Measurements from ENCODE around the gene IP6K2.

Gene IP6K2

DNA sequence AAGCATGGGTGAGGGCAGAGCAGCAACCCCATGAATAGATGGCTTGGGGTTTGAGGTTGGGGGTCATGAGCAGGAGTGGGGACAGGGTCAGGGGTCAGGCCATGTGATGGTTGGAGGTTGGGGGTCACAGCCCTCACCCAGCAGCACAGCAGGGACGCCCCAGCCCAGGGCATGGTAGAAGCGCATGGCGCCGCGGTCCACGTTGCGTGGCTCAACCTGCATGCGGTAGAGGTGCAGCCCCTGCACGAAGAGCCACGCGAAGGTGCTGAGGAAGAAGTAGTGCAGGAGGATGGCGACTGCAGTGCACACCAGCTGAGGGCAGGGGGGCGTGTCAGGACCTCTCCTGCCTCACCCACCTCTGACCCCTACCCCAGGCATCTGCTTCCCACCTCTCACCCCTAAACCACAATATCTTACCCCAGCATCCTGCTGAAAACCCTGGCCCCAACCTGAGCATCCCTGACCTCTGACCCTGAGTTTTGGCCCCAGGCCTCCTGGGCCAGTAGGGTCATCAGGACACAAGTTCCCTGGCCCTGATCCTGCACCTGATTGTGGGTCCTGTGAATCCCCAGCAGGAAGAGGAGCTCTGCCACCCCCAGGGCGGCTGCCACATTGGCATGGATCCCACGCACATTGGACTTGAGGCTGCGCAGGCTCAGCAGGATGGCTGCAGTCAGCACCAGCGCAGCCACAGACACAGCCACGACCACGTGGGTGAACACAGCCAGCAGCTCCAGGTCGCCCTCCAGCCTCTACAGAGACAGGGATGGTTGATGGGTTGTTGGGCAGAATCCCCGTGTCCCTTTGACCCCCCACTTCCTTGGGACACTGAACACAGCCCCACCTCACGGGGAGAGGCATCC lies 71.9 kb downstream of the IP6K2 start:
- in situ Hi-C loops (cut with MboI; ENCODE audit: low sequenced_read_pairs) = no loop called here

GRCh38 chr3:48642605-48643004 lies 74.4 kb downstream of the IP6K2 start:
- in situ Hi-C loops (cut with MboI; ENCODE audit: low sequenced_read_pairs) = no loop called here

DNA sequence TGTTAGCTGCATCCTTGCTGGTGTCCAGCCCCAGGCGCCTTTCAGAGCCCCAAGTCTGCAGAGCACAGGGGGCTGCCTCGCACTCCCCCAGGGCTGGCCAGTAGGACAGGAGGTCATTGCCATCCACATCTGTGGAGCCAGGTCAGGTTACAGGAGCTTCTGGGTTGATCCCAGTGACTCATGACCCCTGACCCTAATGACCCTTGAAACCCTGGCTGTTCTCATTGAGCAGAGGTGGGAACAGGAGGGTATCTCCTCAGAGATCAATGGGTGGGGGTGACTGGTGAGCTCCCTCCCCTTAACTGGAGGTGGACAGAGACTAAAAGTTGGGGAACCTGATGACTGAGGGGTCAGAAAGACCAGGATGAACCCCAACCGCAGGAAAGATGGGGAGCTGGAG lies 75.6 kb downstream of the IP6K2 start:
- in situ Hi-C loops (cut with MboI; ENCODE audit: low sequenced_read_pairs) = no loop called here

- in situ Hi-C loops (cut with MboI; ENCODE audit: low sequenced_read_pairs) = no loop called here
Observed at GRCh38 chr3:48639944-48640606, 76.9 kb downstream of the IP6K2 start.

Measured in HL-60/S4 treated with phorbol 12-myristate 13-acetate at 8.2 ng/mL for 4 days and 3 days (cell line).